Superior temporal gyrus (tissue), 1 donor: ENCODE results near the gene CHSY1.

Experiments
- DNase-seq: peaks from one replicate; pipeline ENCODE4 v3.0.0-alpha.2; 2016; ENCODE audit errors: extremely low spot score

CHSY1 gene

DNA sequence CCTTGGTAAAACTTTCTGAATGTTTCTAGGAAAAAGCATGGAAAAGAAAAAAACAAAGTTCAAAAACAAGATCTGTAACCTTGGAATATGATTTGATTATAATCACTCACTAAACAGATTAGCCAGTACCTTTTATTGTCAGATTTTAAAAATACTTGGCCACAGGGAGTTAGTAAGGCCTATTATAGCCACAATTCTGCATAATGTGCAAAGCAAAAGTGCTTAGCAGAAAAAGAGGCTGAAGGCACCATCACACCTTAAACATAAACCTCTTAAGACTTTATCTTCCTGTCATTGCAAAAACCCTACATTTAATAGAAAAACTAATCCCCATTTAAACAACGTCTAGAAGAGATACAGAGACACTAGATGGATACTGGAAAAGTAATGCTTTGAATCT, 41.8 kb downstream of the CHSY1 start:
- no peak for DNase-seq

DNA sequence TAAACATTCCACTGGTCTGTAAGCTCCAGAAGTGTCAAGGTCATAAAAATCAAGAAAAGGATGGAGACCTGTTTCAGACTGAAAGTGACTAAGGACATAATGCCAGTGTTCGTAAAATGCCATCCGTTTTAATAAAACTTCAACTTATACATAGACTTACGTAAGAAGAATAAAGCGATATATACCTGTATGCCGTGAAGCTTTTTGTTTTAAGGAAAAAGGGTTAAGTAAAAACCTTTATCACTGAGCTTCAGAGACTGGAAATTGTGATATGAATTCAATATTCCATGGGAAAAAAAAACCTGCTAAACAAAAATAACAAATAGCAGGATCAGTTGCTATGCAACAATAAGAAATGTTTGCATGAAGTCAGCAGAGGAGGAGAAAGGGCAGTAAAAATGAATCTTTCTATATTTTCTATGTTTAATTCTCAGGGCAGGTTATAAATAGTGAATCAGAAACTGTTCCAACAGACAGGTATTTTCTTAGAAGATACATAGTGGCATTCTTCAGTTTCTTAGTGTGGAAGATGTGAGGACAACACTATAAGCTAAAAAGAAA, 42.5 kb downstream of the CHSY1 start:
- DNase-seq: no peak

DNA sequence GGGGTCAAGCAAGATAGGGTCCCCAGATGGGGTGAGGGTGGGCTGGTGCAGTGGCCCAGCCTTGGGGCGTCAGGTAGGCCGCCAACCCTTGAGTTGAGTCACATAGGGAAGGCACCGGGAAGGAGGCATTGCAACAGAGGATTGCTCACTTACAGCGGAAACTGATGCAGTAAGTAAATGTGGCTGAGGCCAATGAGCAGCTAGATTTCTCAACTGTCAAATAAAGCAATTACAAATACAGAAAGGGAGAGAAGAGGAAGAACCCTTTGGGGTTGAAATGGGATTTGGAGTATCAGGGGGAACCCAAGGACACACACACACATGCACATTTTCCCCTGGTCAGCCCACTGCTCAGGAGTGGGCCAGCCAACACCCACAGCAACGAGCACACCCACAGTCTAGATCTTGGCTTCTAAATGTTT, 44.0 kb downstream of the CHSY1 start:
- no peak for DNase-seq

DNA sequence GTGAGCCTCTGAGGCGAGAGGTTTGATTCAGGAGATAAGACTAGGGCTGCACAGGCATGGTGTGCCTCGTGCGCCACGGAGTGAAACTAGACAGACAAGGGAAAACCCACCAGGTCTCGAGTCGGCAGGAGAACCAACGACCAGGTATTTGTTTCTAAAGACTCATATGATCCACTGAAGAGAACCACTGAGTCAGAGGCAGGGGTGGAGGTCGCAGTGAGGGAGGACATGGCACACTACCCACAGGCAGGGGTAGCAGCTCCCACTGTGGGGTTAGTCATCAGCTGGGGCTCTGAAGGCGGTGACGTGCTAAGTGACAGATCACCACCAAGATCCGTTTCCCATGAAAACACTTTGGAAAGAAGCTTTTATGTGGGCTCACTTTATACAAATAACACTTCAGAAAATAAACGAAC, 45.7 kb downstream of the CHSY1 start:
- DNase-seq: no peak

DNA sequence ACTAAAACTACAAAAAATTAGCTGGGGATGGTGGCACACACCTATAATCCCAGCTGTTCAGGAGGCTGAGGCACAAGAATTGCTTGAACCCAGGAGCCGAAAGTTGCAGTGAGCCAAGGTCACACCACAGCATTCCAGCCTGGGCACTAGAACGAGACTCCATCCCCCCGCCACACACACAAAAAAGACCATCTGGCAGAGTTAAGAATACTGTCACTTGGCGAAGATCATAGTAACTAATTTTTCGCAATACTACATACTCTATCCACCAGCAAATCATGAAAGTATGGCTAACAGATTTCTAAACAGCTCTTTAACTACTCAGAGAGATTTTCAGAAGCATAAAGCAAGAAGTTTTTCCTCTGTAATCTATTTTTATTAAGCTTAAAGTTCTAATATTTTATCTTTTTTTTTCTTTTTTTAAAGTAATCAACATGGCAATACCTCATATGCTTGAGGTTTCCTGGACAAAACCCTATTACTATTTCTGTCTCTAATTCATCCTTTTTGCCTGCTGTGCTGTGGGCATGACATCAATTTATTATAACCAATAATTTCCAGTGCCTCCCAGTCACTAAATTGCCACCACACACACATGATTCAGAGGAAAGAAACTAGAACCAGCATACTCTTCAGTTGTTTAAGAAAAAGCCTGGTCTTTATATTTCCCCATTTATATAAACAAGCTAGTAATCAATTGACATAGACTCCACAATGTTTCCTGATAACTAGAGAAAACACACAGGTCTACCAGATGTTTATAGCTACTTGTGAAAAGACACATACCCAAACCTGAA, 46.9 kb downstream of the CHSY1 start:
- DNase-seq: no peak

DNA sequence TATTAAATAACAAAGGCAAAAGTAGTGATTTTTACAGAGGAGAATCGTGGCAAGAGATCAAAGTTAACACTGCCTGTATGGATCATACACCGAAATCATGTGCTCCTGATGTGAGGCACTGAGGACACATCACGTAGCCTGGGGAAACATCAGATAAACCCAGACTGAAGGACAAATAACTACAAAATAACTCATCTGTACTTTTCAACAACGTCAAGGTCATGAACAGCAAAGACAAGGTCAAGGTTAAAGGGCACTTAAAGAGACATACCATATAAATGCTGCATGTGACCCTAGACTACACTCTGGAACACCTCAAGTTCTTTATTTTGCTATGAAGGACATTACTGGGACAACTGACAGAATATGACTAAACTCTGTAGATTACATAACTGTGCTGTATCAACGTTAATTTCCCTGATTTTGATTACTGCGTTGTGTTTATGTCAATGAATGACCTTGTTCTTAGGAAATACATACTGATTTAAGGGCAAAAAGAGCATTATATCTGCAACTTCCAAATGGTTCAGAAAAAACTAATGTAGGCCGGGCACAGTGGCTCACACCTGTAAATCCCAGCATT, 48.1 kb downstream of the CHSY1 start:
- no peak for DNase-seq

DNA sequence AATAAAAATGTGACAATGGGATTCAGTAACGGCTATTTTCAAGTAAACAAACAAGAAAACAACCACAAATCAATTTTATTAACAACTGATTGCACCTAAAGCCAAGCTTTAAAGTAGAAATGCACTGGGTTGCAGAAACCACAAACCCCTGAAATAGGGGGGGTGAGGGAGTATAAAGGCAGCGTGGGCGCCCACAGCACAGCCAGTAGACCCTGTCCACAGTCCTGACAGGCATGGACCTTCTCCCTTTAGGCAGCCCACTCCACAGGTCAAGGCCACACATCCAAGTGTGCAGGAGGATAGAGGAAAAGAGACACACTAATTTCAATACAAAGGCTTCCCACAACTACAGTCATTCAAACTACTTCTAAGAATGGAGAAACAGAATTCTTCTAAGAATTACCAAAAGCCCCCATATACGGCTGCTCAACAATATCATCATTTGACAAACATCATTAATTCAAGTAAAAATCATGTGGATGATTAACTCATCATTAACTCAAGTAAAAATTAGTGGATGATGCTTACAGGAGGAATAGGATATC, 48.7 kb downstream of the CHSY1 start:
- DNase-seq: no peak

DNA sequence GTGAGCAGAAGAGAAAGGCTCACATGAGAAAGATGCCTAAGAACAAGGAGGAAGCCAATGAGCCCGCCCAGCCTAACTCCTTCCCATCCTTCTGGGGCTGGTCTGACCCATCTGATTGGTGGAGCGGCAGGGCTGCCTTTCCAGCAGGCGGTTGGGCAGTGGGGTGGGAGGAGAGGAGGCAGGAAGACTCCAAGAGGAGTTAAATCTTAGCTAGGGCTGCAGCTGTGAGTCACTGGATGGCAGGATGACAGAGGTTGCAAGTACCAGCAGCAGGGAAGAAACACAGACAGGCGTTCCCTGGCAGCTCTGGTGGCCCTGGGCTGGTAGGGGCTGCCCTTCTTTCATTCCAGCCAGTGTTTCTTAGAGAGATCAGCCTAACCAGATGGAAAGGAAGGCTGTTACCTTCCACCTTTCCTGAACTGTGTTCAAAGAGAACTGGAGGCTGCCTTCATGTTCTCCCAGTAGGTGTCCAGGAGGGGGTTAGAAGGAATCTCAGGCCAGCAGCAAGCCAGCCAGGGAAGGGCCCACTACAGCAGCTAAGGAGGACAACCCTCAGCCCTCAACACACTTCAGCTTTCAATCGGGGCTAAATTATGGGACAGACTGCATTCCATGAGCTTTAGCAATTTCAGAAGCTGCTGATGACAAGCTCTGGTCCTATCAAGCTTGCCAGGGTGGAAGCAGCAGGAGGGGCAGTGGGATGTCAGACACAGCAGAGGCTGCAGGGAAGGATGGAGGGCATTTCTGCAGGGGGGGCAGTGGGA, 50.3 kb downstream of the CHSY1 start:
- peak; percentile 75 for DNase-seq

DNA sequence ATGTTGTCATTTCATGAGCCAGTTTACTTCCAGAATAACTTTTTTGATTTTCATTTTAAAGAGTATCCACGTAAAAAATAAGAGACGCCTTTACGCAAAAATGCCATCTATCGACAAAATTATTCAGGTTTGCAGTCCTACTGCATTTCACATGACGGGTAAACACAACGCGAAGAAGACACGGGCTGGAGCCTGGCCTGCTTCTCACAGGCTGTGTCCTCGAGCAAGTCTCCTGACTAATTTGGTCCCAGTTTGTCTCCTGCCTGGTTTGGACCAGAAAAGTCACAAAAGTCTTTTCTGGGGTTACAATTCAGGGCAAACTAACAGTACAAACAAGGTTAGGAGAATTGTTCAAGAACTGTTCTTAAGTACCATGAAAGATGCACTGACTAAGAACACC, 51.7 kb downstream of the CHSY1 start:
- no peak for DNase-seq

DNA sequence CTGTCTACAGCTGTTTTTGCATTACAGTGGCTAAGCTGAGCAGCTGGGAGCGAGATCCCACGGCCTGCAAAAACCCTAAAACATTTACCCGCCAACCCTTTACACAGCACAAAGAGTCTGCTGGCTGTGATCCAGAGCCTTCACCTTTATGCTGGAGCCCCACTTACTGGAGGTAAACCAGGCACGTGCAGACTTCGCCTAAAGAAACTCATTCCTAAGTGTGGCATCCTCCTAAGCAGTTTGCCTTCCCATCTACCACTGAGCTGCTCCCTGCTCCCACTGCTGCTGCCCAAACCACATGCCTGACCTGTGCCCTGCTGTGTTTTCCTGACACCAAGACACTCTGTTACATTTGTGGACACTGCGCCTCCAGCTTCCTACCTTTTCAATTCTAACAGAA, 53.0 kb downstream of the CHSY1 start:
- no peak for DNase-seq

DNA sequence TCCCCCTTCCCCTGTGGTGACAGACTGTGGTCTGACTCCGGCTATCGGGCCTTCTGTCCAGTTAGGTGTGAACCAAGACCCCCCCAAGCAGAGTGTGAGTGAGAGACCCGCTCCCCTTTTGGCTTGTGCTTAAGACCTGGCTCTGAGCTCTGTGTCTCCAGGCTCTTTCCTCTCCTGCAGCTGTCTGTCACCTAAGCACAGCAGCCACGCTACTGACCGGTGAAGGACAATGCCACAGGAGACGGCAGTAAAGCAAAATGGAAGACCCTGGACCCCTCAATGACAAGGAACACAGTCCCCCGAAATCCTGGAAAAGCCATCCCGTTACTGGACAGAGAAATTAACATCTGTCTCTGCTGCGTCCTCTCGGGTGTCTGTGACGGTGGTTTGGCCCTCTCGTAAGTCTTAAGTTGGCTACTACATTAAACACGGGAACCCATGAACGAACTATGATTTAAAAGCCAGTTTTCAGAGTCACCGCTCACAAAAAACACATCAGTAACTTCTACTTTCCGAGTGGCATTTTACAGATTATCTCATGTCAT, 53.7 kb downstream of the CHSY1 start:
- no peak for DNase-seq

DNA sequence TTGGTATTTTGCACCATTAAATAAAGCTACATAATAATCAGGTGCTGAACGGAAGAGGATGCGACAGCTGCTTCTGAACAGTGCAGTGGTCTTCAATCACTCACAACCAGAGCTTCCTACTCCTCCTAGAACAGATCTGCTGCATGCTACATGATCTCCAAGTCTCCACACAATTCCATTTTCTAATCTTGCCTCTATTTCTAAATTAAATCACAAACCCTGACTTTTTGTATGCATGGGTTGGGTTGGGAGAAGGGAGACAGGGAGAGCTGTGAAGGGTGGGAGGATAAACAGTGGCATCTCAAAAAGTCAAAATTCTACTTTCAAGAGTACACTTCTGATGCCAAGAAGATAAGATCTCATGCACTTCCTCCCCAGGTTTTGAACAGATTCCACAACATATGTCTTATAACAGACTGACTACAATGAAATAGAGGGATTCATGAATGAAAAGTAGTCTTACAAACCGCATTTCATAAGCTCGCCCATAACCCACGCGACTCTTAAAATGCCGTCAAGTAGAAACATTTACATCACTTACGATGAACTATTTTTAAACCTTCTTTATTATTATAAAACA, 57.2 kb downstream of the CHSY1 start:
- DNase-seq: no peak

DNA sequence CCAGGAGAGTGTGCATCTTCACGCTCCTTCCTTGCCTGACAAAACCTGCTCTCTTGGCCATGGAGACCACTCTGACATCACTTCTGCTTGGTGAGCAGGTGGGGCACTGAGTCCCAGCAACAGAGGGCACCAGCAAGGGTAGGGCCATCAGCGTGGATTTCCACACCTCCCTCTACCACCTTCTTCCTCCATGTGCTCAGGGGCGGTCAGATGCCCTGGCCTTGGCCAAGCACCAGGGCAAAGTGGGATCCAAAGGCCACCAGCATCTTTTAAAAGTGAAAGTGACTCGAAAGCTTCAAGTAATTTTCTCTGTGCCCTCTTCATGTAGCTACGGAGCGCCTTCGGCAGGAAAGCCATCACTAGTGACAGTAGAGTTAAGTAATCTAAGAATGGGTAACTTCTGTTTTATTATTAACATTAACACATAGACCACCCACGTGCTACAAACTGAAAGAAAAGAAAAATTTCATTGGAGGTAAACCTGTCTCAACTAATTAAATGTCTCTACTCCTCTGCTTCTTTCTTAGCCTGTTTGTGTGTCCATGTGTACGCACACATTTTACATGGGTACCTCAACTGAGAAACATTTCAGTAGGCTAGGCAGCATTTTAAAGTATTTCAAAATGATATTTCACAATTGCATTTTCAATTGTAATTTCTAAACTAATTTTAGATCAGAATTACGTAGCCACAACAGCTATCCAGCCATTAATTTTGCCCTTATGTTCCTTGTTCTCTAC, 57.9 kb downstream of the CHSY1 start:
- DNase-seq: no peak

DNA sequence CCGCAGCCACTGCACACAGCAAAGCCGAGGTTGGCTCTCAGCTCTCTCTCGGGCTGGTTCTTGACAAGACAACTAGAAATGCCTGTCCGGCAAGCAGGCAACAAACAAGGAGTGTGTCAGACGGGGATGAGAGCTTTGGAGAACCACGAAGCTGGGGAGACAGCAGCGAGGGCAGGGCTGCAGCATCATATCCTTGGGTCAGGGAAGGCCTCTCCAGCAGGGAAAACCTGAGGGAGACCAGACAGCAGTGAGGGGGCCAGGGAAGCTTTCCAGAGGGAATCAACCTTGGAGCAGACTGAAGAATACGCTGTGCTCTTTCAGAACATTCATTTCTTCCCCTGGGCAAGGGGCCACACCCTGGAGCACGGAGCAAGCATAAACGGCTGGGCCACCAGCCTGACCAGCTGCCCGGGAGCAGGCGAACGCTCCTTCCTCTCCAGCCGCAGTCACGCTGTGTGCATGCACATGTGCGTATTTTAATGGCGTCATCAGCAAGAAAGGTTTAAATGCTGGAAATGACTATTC, 58.7 kb downstream of the CHSY1 start:
- DNase-seq: no peak

DNA sequence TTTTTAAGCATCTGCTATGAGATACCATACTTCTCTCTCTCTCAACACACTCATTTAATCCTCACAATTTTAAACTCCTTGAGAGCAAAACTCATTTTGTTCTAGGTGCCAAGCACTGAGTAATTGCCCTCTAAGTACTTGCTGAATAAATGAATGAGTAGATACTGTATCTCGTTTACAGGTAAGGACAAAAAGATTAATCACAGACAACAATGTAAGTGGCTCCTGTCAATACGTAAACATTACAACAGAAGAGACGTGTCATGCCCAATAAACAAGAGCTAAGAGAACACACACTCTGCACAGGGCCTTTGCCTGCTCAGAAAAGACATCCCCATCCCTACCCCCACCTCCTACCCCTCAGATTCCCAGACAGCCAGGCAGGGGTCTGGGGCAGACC, 59.8 kb downstream of the CHSY1 start:
- DNase-seq: no peak

DNA sequence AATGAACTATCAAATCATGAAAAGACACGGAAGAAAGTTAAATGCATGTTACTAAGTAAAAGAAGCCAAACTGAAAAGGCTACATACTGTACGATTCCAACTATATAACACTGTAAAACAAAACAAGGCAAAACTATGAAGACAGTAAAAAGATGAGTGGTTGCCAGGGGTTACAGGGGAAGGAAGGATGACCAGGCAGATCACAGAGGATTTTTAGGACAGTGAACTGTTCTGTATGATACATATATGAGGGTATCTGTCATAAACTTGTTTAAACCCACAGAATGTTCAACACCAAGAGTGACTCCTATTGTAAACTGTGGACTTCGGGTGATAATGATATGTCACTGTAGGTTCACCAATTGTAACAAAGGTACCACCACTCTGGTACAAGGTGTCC, 60.6 kb downstream of the CHSY1 start:
- DNase-seq: no peak

DNA sequence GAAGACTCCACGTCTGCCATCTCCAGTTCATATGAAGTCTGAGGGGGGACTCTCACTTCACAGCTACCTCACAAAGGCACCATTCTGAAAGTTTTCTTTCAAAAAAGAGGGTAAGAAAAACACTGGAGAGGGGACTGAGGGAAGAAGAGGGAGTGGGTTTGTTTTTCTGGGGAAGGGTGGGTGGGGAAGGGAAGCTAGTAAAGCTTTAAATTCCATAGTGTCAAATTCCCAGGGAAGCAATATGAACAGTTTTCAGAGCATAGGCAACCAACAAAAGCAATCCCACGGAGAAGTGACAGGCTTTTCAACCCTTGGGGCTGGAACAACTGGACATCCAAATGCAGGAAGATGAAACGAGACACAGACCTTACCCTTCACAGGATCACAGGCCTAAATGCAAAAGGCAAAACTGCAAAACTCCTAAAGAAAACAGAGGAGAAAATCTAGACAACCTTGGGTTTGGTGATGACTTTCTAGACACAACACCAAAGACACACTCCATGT, 61.7 kb downstream of the CHSY1 start:
- no peak for DNase-seq

DNA sequence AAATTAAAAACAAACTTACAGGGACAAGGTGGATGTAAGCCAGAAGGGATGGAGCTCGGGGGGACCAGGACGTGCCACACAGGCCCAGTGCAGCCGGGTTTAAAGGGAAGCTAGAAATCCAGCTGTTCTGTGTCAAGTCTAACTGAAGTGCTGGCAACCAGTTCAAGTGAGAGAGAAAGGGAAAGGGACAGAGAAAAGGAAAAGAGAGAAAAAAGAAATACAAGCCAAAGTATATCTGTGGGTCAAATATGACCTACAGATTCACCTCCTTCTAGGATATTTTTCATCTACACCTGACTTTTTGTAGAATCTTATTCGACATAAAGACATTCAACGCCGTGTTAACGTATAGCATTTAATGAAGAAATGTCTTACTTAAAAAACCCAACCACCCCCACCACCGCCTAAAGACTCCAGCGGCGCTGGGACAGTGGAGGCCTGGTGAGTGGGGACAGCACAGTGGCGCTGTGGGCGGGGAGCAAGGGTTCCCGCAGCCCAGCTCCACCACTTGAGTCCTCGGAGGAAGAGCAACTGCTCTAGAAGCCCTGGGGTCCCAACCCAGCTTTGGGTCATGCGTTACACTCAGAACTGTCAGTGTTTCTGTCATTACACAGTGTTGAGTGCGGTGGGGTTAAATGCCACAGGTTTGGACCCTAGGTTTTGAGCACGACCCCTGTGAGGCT, 62.3 kb downstream of the CHSY1 start:
- no peak for DNase-seq

DNA sequence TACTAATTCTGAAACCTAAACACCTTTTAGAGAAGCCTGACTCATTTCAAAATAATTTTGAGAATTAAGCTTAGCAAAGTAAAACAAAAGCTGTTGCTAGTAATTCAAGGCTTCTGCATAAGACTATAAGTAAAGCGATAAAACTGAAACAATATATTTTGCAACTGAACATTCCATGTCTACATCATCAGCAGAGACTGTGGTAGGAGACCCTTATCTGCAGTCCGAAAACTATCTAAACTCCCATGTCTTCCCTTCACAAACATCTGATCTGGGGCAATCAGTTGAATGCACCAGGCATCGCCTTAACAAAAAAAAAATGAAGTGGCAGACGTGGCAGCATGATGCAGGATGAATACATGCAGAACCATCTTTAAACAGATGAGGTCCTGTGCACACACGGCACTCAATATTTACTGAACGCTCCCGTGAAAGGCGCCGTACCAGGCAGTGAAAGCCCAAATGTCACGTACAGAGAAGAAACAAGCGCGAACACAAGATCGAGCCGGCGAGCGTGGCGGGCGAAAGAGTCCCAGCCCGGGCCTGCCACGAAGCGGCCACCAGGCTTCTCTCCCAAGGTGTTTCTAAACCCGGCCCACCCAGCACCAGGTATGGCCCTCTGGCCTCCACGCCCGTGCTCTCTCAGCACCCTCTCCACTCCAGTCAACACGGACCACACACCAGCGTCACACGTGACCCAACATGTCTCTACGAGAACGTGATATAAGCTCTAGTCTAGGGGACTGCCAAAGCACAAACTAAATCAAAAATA, 63.0 kb downstream of the CHSY1 start:
- DNase-seq: no peak
